Measurements from ENCODE around the gene MS4A4A. TPM values are rescaled to one million over a fixed set of nuclear protein-coding genes. Genes with fewer than 3 reads are reported as not detected.

The MS4A4A gene
- total and polyA plus RNA-seq, 2 of the 8 experiments (the other 6 are each of a cell fraction or from before 2014, with no cell fraction given) = not detected

- no peak for TF ChIP-seq CHD7 (IDR thresholded peaks at IDR 0.05; ENCODE audit: insufficient replicate concordance, low read length)
- no peak for TF ChIP-seq SP4 (IDR thresholded peaks at IDR 0.05; ENCODE audit: low read length)
- no peak for TF ChIP-seq USF2 (IDR thresholded peaks at IDR 0.05; ENCODE audit: low read length)
- no peak for TF ChIP-seq SIN3A (conservative IDR thresholded peaks at IDR 0.05 in 1 of 2, IDR thresholded peaks at IDR 0.05 in 1 of 2; ENCODE audit: low read depth in 1 of 2, low read length in 2 of 2)
Observed at GRCh38 chr11:60321051-60321450, 40.6 kb downstream of the MS4A4A start (continued).
